Measurements from ENCODE around the gene TEAD1. TPM values are rescaled to one million over a fixed set of nuclear protein-coding genes. Genes with fewer than 3 reads are reported as not detected.

TEAD1 gene
- polyA plus RNA-seq, 1 donor (not counting 4 experiments of a cell fraction or from before 2014, with no cell fraction given) = 32.7 TPM

GRCh38 chr11:12683874-12684273, 9.7 kb downstream of the TEAD1 start:
- Histone ChIP-seq H3K9me1 (ENCODE audit: control insufficient read depth, extremely low read depth, insufficient read depth, low read length) (peaks cover 5% of the 10 kb centered on the region), H3K4me1 (ENCODE audit: control insufficient read depth, extremely low read depth, insufficient read depth, low read length) (peaks cover 77% of the 10 kb centered on the region), H3K4me2 (ENCODE audit: control insufficient read depth, extremely low read depth, insufficient read depth, low read depth, low read length) (no peak overlapping the region), H3K9ac (ENCODE audit: control insufficient read depth, extremely low read depth, insufficient read depth, low read length) (no peak overlapping the region), H2AFZ (ENCODE audit: control insufficient read depth, low read length) (no peak overlapping the region), H3K4me3 (ENCODE audit: control insufficient read depth in 2 of 3, extremely low read depth in 1 of 3, insufficient read depth in 2 of 3, low read depth in 1 of 3, low read length in 3 of 3) (no peak overlapping the region), H3K79me2 (ENCODE audit: control insufficient read depth, insufficient read depth, low read length) (peaks cover 98% of the 10 kb centered on the region), H3K27me3 (ENCODE audit: control insufficient read depth, extremely low read depth, insufficient read depth, low read length) (no peaks in the 10 kb centered on the region), H3K27ac (ENCODE audit: control insufficient read depth, insufficient read depth, low read length) (no peak overlapping the region), H3K36me3 (ENCODE audit: control insufficient read depth in 2 of 2, extremely low read depth in 1 of 2, insufficient read depth in 2 of 2, low read length in 2 of 2) (peaks cover 2 to 16% of the 10 kb centered on the region in 2 experiments), H4K20me1 (ENCODE audit: control insufficient read depth, extremely low read depth, insufficient read depth, low read length) (peaks cover 7% of the 10 kb centered on the region), H3K9me3 (ENCODE audit: control insufficient read depth, low read depth, low read length) (no peaks in the 10 kb centered on the region)
- FAIRE-seq (no peak), DNase-seq (ENCODE audit: low read depth, low spot score) (no peak)
- TF ChIP-seq, protein P1, sequence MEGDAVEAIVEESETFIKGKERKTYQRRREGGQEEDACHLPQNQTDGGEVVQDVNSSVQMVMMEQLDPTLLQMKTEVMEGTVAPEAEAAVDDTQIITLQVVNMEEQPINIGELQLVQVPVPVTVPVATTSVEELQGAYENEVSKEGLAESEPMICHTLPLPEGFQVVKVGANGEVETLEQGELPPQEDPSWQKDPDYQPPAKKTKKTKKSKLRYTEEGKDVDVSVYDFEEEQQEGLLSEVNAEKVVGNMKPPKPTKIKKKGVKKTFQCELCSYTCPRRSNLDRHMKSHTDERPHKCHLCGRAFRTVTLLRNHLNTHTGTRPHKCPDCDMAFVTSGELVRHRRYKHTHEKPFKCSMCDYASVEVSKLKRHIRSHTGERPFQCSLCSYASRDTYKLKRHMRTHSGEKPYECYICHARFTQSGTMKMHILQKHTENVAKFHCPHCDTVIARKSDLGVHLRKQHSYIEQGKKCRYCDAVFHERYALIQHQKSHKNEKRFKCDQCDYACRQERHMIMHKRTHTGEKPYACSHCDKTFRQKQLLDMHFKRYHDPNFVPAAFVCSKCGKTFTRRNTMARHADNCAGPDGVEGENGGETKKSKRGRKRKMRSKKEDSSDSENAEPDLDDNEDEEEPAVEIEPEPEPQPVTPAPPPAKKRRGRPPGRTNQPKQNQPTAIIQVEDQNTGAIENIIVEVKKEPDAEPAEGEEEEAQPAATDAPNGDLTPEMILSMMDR (optimal IDR thresholded peaks at IDR 0.05 in 1 of 3, IDR thresholded peaks at IDR 0.05 in 1 of 3, conservative IDR thresholded peaks at IDR 0.05 in 1 of 3; ENCODE audit: extremely low read depth in 1 of 3, insufficient read depth in 2 of 3, low read length in 3 of 3) = no peak
- TF ChIP-seq EZH2 (IDR thresholded peaks at IDR 0.05; ENCODE audit: low read length) = no peak
- dilution Hi-C loops (cut with MboI; ENCODE audit: extremely low pct_ligation_motif_present, low sequenced_read_pairs) = no loop called here

DNA sequence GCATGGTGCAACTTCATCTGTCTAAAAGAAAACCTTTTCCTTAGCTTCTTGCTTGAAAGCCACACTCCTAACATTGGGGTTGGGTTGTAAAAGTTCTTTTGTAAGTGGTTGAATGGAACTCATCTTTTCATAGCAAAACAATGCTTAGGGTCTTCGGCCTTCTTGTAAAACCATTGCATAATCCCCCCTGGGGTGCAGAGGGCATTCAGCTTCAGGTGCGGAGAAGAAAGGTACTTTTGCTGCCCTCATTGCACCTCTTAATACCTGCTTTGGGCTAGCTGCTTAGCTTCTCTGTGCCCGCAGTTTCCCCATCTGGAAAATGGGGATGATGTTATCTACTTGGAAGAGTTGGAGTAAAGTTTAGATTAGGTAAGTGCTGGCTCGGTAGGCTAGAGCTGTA, 10.1 kb downstream of the TEAD1 start:
- no peak overlapping the region for H3K4me3 ChIP-seq (ENCODE audit: control insufficient read depth in 2 of 3, extremely low read depth in 1 of 3, insufficient read depth in 2 of 3, low read depth in 1 of 3, low read length in 3 of 3)
- peaks cover 5% of the 10 kb centered on the region for H3K9me1 ChIP-seq (ENCODE audit: control insufficient read depth, extremely low read depth, insufficient read depth, low read length)
- no peak overlapping the region for H3K9ac ChIP-seq (ENCODE audit: control insufficient read depth, extremely low read depth, insufficient read depth, low read length)
- TF ChIP-seq, protein P1 (optimal IDR thresholded peaks at IDR 0.05 in 1 of 3, IDR thresholded peaks at IDR 0.05 in 1 of 3, conservative IDR thresholded peaks at IDR 0.05 in 1 of 3; ENCODE audit: extremely low read depth in 1 of 3, insufficient read depth in 2 of 3, low read length in 3 of 3) = no peak
- TF ChIP-seq EZH2 (IDR thresholded peaks at IDR 0.05; ENCODE audit: low read length) = no peak
- H4K20me1 ChIP-seq (ENCODE audit: control insufficient read depth, extremely low read depth, insufficient read depth, low read length) = peaks cover 7% of the 10 kb centered on the region
- H3K27ac ChIP-seq (ENCODE audit: control insufficient read depth, insufficient read depth, low read length) = peak overlapping the region; percentile 46
- H3K4me1 ChIP-seq (ENCODE audit: control insufficient read depth, extremely low read depth, insufficient read depth, low read length) = peaks cover 76% of the 10 kb centered on the region
- no peak overlapping the region for H2AFZ ChIP-seq (ENCODE audit: control insufficient read depth, low read length)
- H3K36me3 ChIP-seq (ENCODE audit: control insufficient read depth in 2 of 2, extremely low read depth in 1 of 2, insufficient read depth in 2 of 2, low read length in 2 of 2) = peaks cover 2 to 16% of the 10 kb centered on the region in 2 experiments
- DNase-seq (ENCODE audit: low read depth, low spot score) (no peak), FAIRE-seq (no peak)
- H3K9me3 ChIP-seq (ENCODE audit: control insufficient read depth, low read depth, low read length) = no peaks in the 10 kb centered on the region
- peaks cover 98% of the 10 kb centered on the region for H3K79me2 ChIP-seq (ENCODE audit: control insufficient read depth, insufficient read depth, low read length)
- dilution Hi-C loops (cut with MboI; ENCODE audit: extremely low pct_ligation_motif_present, low sequenced_read_pairs) = no loop called here
- peak overlapping the region; percentile 65 for H3K4me2 ChIP-seq (ENCODE audit: control insufficient read depth, extremely low read depth, insufficient read depth, low read depth, low read length)
- no peaks in the 10 kb centered on the region for H3K27me3 ChIP-seq (ENCODE audit: control insufficient read depth, extremely low read depth, insufficient read depth, low read length)
